WTC11 (cell line): Measurements from ENCODE around the gene FHAD1.

Experiments used
- CREM ChIP-seq: sonication (generic); formaldehyde crosslinking; IDR thresholded peaks from 2 replicates; pipeline ENCODE4 v1.8.1; 2022; ENCODE audit warnings: mild to moderate bottlenecking, missing genetic modification reagents, moderate library complexity
- TEAD4 ChIP-seq: sonication (generic); formaldehyde crosslinking; IDR thresholded peaks from 2 replicates; pipeline ENCODE4 v1.8.0; 2022; ENCODE audit warnings: mild to moderate bottlenecking, missing genetic modification reagents
- ZBTB21 ChIP-seq: sonication (generic); formaldehyde crosslinking; IDR thresholded peaks from 2 replicates; pipeline ENCODE4 v1.8.1; 2023; ENCODE audit warnings: mild to moderate bottlenecking, missing genetic modification reagents, borderline replicate concordance
- TF ChIP-seq, protein P1 (sequence below): fragments of 200-600 bp; IDR thresholded peaks from 2 replicates; pipeline ENCODE4 v1.8.0; 2022; ENCODE audit warnings: antibody characterized with exemption
- TF ChIP-seq, protein P2 (sequence below): sonication (generic); formaldehyde crosslinking; IDR thresholded peaks from 2 replicates; pipeline ENCODE4 v1.8.1; 2023; ENCODE audit warnings: mild to moderate bottlenecking, missing genetic modification reagents, moderate library complexity
- TF ChIP-seq, protein P3 (sequence below): sonication (generic); formaldehyde crosslinking; IDR thresholded peaks from 2 replicates; pipeline ENCODE4 v1.8.0; 2022; ENCODE audit warnings: mild to moderate bottlenecking, missing genetic modification reagents
- TF ChIP-seq, protein P4 (sequence below): fragments of 250-450 bp; sonication (Bioruptor Pico); IDR thresholded peaks from 2 replicates; pipeline ENCODE4 v1.9.0; 2021; ENCODE audit warnings: mild to moderate bottlenecking, borderline replicate concordance

DNA sequence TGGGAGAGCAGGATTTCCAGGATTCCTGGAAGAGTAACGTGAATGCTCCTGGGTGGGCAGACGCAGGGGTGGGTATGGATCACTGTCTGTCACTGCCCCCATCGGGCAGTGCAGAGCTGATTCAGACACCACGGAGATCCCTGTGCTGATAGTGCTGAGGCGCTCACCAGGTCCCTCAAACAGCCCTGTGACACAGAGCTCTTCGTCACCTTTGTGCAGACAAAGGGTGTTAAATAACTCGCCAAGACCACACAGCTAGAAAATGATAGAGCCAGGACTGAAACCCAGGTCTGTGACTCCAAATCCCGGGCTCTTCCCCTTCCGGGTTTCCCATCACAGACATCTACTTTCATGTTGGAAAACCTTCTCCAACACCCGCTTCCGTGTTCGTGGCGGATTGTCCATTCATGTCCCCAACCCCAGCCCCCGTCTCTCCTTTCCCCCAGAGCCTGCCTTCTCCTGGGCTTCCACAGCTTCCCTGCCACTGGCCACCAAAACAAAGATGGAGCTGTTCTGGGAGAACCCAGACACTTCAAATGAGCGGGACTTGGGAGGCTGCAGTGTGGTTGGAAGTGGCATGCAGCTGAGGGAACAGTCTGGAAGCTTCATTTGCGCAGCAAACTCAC is 165.3 kb downstream of the FHAD1 start:
- no peak for TF ChIP-seq CREM (CRISPR knock-in tag)
- TF ChIP-seq, protein P1, sequence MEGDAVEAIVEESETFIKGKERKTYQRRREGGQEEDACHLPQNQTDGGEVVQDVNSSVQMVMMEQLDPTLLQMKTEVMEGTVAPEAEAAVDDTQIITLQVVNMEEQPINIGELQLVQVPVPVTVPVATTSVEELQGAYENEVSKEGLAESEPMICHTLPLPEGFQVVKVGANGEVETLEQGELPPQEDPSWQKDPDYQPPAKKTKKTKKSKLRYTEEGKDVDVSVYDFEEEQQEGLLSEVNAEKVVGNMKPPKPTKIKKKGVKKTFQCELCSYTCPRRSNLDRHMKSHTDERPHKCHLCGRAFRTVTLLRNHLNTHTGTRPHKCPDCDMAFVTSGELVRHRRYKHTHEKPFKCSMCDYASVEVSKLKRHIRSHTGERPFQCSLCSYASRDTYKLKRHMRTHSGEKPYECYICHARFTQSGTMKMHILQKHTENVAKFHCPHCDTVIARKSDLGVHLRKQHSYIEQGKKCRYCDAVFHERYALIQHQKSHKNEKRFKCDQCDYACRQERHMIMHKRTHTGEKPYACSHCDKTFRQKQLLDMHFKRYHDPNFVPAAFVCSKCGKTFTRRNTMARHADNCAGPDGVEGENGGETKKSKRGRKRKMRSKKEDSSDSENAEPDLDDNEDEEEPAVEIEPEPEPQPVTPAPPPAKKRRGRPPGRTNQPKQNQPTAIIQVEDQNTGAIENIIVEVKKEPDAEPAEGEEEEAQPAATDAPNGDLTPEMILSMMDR = no peak
- no peak for TF ChIP-seq TEAD4 (CRISPR knock-in tag)
- TF ChIP-seq ZBTB21 (CRISPR knock-in tag) = no peak
- TF ChIP-seq, protein P2, sequence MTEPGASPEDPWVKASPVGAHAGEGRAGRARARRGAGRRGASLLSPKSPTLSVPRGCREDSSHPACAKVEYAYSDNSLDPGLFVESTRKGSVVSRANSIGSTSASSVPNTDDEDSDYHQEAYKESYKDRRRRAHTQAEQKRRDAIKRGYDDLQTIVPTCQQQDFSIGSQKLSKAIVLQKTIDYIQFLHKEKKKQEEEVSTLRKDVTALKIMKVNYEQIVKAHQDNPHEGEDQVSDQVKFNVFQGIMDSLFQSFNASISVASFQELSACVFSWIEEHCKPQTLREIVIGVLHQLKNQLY (CRISPR knock-in tag) = no peak
- TF ChIP-seq, protein P3, sequence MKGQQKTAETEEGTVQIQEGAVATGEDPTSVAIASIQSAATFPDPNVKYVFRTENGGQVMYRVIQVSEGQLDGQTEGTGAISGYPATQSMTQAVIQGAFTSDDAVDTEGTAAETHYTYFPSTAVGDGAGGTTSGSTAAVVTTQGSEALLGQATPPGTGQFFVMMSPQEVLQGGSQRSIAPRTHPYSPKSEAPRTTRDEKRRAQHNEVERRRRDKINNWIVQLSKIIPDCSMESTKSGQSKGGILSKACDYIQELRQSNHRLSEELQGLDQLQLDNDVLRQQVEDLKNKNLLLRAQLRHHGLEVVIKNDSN = no peak
- TF ChIP-seq, protein P4, sequence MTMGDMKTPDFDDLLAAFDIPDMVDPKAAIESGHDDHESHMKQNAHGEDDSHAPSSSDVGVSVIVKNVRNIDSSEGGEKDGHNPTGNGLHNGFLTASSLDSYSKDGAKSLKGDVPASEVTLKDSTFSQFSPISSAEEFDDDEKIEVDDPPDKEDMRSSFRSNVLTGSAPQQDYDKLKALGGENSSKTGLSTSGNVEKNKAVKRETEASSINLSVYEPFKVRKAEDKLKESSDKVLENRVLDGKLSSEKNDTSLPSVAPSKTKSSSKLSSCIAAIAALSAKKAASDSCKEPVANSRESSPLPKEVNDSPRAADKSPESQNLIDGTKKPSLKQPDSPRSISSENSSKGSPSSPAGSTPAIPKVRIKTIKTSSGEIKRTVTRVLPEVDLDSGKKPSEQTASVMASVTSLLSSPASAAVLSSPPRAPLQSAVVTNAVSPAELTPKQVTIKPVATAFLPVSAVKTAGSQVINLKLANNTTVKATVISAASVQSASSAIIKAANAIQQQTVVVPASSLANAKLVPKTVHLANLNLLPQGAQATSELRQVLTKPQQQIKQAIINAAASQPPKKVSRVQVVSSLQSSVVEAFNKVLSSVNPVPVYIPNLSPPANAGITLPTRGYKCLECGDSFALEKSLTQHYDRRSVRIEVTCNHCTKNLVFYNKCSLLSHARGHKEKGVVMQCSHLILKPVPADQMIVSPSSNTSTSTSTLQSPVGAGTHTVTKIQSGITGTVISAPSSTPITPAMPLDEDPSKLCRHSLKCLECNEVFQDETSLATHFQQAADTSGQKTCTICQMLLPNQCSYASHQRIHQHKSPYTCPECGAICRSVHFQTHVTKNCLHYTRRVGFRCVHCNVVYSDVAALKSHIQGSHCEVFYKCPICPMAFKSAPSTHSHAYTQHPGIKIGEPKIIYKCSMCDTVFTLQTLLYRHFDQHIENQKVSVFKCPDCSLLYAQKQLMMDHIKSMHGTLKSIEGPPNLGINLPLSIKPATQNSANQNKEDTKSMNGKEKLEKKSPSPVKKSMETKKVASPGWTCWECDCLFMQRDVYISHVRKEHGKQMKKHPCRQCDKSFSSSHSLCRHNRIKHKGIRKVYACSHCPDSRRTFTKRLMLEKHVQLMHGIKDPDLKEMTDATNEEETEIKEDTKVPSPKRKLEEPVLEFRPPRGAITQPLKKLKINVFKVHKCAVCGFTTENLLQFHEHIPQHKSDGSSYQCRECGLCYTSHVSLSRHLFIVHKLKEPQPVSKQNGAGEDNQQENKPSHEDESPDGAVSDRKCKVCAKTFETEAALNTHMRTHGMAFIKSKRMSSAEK = no peak
